ENCODE data around the gene CALHM5.

GRCh38 chr6:116461932-116462885, 49.2 kb upstream of the CALHM5 start:
- TF ChIP-seq CTCF (IDR thresholded peaks at IDR 0.05 in 2 of 3, conservative IDR thresholded peaks at IDR 0.05 in 1 of 3; ENCODE audit: borderline replicate concordance in 1 of 3, insufficient read depth in 1 of 3, low read depth in 2 of 3, low read length in 2 of 3) (no peak), TCF7L2 (IDR thresholded peaks at IDR 0.05; ENCODE audit: borderline replicate concordance, extremely low read depth, insufficient read depth, insufficient read length) (no peak), POLR2A (IDR thresholded peaks at IDR 0.05; ENCODE audit: borderline replicate concordance, extremely low read depth, insufficient read depth, insufficient read length) (no peak), FOSL1 (IDR thresholded peaks at IDR 0.05; ENCODE audit: low read depth) (no peak), MAX (IDR thresholded peaks at IDR 0.05) (no peak), SP1 (IDR thresholded peaks at IDR 0.05; ENCODE audit: low read depth) (no peak), ATF3 (IDR thresholded peaks at IDR 0.05) (no peak), YY1 (IDR thresholded peaks at IDR 0.05; ENCODE audit: extremely low read depth, insufficient replicate concordance, low read depth, low read length) (no peak), EGR1 (IDR thresholded peaks at IDR 0.05; ENCODE audit: low read depth) (no peak), POLR2AphosphoS5 (IDR thresholded peaks at IDR 0.05; ENCODE audit: low read depth, low read length) (no peak), SIN3A (IDR thresholded peaks at IDR 0.05; ENCODE audit: low read depth) (no peak), ZBTB33 (IDR thresholded peaks at IDR 0.05; ENCODE audit: extremely low read depth, insufficient replicate concordance, low read length) (no peak)

Data from HCT116 (cell line).